HepG2 (cell line): ENCODE data around the gene FXYD5. TPM values are rescaled to one million over a fixed set of nuclear protein-coding genes. Genes with fewer than 3 reads are reported as not detected.

Experiments
- ATAC-seq: fragments of 200-7000 bp; cut with Tn5 transposase; 3 replicates; pipeline ENCODE4 v1.9.1; 2020; ENCODE audit warnings: mild to moderate bottlenecking, moderate library complexity
- BruUV-seq: library from RNA; stranded (reverse); fragments of 400-500 nt; replicated peaks from 2 replicates; lab custom pipeline; 2021; lab: Mats Ljungman, UMichigan
- CTCF ChIA-PET: fragments of 300-600 bp; formaldehyde crosslinking; extraction: SDS; loops from one replicate; lab custom pipeline; 2021; ENCODE audit warnings: low total read pairs, inconsistent platforms, low intra/inter-chr PET ratio; lab: Yijun Ruan, JAX
- POLR2A ChIA-PET: fragments of 350-600 bp; sonication (Branson Sonifier 250); formaldehyde crosslinking; loops from one replicate; lab custom pipeline; 2020; ENCODE audit warnings: antibody characterized with exemption, inconsistent platforms; lab: Yijun Ruan, JAX
- DNase-seq: peaks from one replicate; pipeline ENCODE4 v3.0.0-alpha.2; 2015; ENCODE audit warnings: low spot score
- FAIRE-seq: peaks from 3 replicates; lab custom pipeline; 2011; peaks lifted over from hg19 to GRCh38; lab: Jason Lieb, UNC
- H2AFZ ChIP-seq: one replicate; pipeline ENCODE4 v1.6.1; 2011; ENCODE audit warnings: low read length, inconsistent platforms
- H3K27ac ChIP-seq: fragments of 300-600 bp; 3 replicates; pipeline ENCODE4 v1.8.0; 2011; ENCODE audit warnings: mixed run types, mild to moderate bottlenecking, mixed read lengths, low read length, inconsistent platforms; ENCODE audit not compliant: insufficient read depth; ENCODE audit errors: extremely low read length
- H3K27me3 ChIP-seq, 2 experiments: fragments of 200-600 bp in 1 of 2; 2 replicates in 1 of 2; 3 replicates in 1 of 2; pipeline versions ENCODE4 v1.6.0 to v1.8.0; 2011; ENCODE audit warnings: low read length in 2 of 2, mild to moderate bottlenecking in 2 of 2, moderate library complexity in 2 of 2, inconsistent platforms in 1 of 2; ENCODE audit not compliant: insufficient read depth in 2 of 2, control insufficient read depth in 1 of 2
- H3K36me3 ChIP-seq, 2 experiments: fragments of 200-600 bp in 1 of 2; replicated peaks in 1 of 2; 2 replicates in 1 of 2; 3 replicates in 1 of 2; pipeline versions ENCODE4 v1.5.1 to v1.8.0; 2011; ENCODE audit warnings: low read length in 2 of 2, inconsistent platforms in 1 of 2; ENCODE audit not compliant: insufficient read depth in 2 of 2, control insufficient read depth in 1 of 2
- H3K4me1 ChIP-seq: 2 replicates; pipeline ENCODE4 v1.5.1; 2012; ENCODE audit warnings: low read length, inconsistent platforms; ENCODE audit not compliant: insufficient read depth
- H3K4me2 ChIP-seq: 2 replicates; pipeline ENCODE4 v1.6.0; 2011; ENCODE audit warnings: low read depth, low read length, inconsistent platforms
- H3K4me3 ChIP-seq, 3 experiments: fragments of 200-600 bp in 1 of 3; sonication (generic), shearing (Covaris generic) in 1 of 3; replicated peaks in 1 of 3; 2 replicates each; pipeline ENCODE4 v1.5.1; 2011 to 2016; ENCODE audit warnings: low read length in 3 of 3, inconsistent platforms in 2 of 3, low read depth in 2 of 3, mild to moderate bottlenecking in 2 of 3, control low read depth in 1 of 3, mixed read lengths in 1 of 3; ENCODE audit not compliant: insufficient read depth in 1 of 3
- H3K79me2 ChIP-seq: one replicate; pipeline ENCODE4 v1.6.1; 2011; ENCODE audit warnings: low read length, inconsistent platforms; ENCODE audit not compliant: insufficient read depth
- H3K9ac ChIP-seq: 2 replicates; pipeline ENCODE4 v1.6.0; 2011; ENCODE audit warnings: mild to moderate bottlenecking, low read depth, low read length, inconsistent platforms; ENCODE audit not compliant: insufficient read depth
- H3K9me3 ChIP-seq: 2 replicates; pipeline ENCODE4 v1.5.1; 2012; ENCODE audit warnings: mild to moderate bottlenecking, low read length
- H4K20me1 ChIP-seq: 2 replicates; pipeline ENCODE4 v1.6.0; 2011; ENCODE audit warnings: inconsistent platforms, mild to moderate bottlenecking, low read length, moderate library complexity; ENCODE audit not compliant: insufficient read depth
- DNMT3B ChIP-seq: conservative IDR thresholded peaks from 2 replicates; pipeline ENCODE4 v1.6.1; 2016; ENCODE audit warnings: missing biosample characterization, control low read depth
- FIP1L1 ChIP-seq: fragments of 200-400 bp; formaldehyde crosslinking; IDR thresholded peaks from 2 replicates; pipeline ENCODE4 v1.6.1; 2018; ENCODE audit warnings: low read depth, mild to moderate bottlenecking, low read length, moderate library complexity, borderline replicate concordance; ENCODE audit not compliant: insufficient read depth
- GTF2F1 ChIP-seq: fragments of 150-350 bp; IDR thresholded peaks from 2 replicates; pipeline ENCODE4 v1.6.1; 2014; ENCODE audit warnings: low read length
- HIVEP1 ChIP-seq: sonication (generic); formaldehyde crosslinking; IDR thresholded peaks from 2 replicates; pipeline ENCODE4 v1.4.0; 2020; ENCODE audit warnings: mild to moderate bottlenecking, missing genetic modification reagents
- HNRNPUL1 ChIP-seq: fragments of 200-400 bp; formaldehyde crosslinking; IDR thresholded peaks from 2 replicates; pipeline ENCODE4 v1.6.1; 2017; ENCODE audit warnings: low read depth, mild to moderate bottlenecking, low read length, moderate library complexity
- ISL2 ChIP-seq: sonication (generic); formaldehyde crosslinking; IDR thresholded peaks from 2 replicates; pipeline ENCODE4 v1.5.0; 2020; ENCODE audit warnings: missing genetic modification reagents
- MED1 ChIP-seq: sonication (generic); formaldehyde crosslinking; IDR thresholded peaks from 2 replicates; pipeline ENCODE4 v1.4.0; 2020; ENCODE audit warnings: missing genetic modification reagents
- MTA3 ChIP-seq: sonication (generic); formaldehyde crosslinking; IDR thresholded peaks from 2 replicates; pipeline ENCODE4 v1.4.0; 2020; ENCODE audit warnings: missing genetic modification reagents
- PHF20 ChIP-seq: sonication (generic); formaldehyde crosslinking; IDR thresholded peaks from 2 replicates; pipeline ENCODE4 v1.5.0; 2020; ENCODE audit warnings: mild to moderate bottlenecking, missing genetic modification reagents
- SP140L ChIP-seq: sonication (generic); formaldehyde crosslinking; IDR thresholded peaks from 2 replicates; pipeline ENCODE4 v1.4.0; 2020; ENCODE audit warnings: missing genetic modification reagents, borderline replicate concordance
- TGIF2 ChIP-seq: IDR thresholded peaks from 2 replicates; pipeline ENCODE4 v1.6.1; 2016; ENCODE audit warnings: control low read depth, missing compliant biosample characterization
- ZFP36L1 ChIP-seq: sonication (generic); formaldehyde crosslinking; IDR thresholded peaks from 2 replicates; pipeline ENCODE4 v1.8.0; 2022; ENCODE audit warnings: mild to moderate bottlenecking, missing genetic modification reagents, moderate library complexity
- ZNF235 ChIP-seq: sonication (generic); formaldehyde crosslinking; IDR thresholded peaks from 2 replicates; pipeline ENCODE4 v1.8.1; 2023; ENCODE audit warnings: mild to moderate bottlenecking, missing genetic modification reagents, borderline replicate concordance
- ZNF264 ChIP-seq: sonication (generic); formaldehyde crosslinking; IDR thresholded peaks from 2 replicates; pipeline ENCODE4 v1.4.0; 2020; ENCODE audit warnings: missing genetic modification reagents
- ZNF326 ChIP-seq: sonication (generic); formaldehyde crosslinking; IDR thresholded peaks from 2 replicates; pipeline ENCODE4 v1.4.0; 2020; ENCODE audit warnings: missing genetic modification reagents, borderline replicate concordance
- ZNF558 ChIP-seq: sonication (generic); formaldehyde crosslinking; IDR thresholded peaks from 2 replicates; pipeline ENCODE4 v1.9.0; 2022; ENCODE audit warnings: mild to moderate bottlenecking, missing genetic modification reagents, borderline replicate concordance
- WGBS: methylation state at CpG from one replicate; pipeline ENCODE4 v1.1.6; 2017; ENCODE audit warnings: low lambda C conversion rate; 5-methylcytosine and 5-hydroxymethylcytosine counted together
- in situ Hi-C: cut with HindIII; loops from 2 replicates; pipeline ENCODE4 v1.10.0; 2017; ENCODE audit warnings: low pct_unique_long_range_greater_than_20kb; ENCODE audit not compliant: extremely low pct_ligation_motif_present
- intact Hi-C: fragments of 100-400 bp; cut with micrococcal nuclease; formaldehyde crosslinking; loops from one replicate; pipeline ENCODE4 v1.10.0; 2022; ENCODE audit not compliant: unreplicated experiment
- polyA plus RNA-seq, 8 experiments: library from polyadenylated mRNA; depleted of rRNA in 3 of 8; stranded (reverse) in 7 of 8; unstranded in 1 of 8; fragments of >200 nt; fragmentation: Illumina TruSeq in 4 of 8; extraction: Trizol in 4 of 8; gene quantifications; 2 replicates each; pipeline versions ENCODE4 v1.2.1 to v1.2.3, GENCODE V29; 2011 to 2016; ENCODE audit warnings: low read depth in 4 of 8, missing spikeins in 1 of 8, mixed read lengths in 1 of 8; ENCODE audit not compliant: insufficient read depth in 1 of 8
- total RNA-seq, 5 experiments: library from RNA; depleted of rRNA; stranded (reverse); fragments of >200 nt; fragmentation: Illumina TruSeq; extraction: Trizol; gene quantifications; 2 replicates each; pipeline ENCODE4 v1.2.3, GENCODE V29; 2016; ENCODE audit warnings: low read depth in 1 of 5
- TF ChIP-seq, protein P1 (sequence below): sonication (generic); formaldehyde crosslinking; IDR thresholded peaks from 2 replicates; pipeline ENCODE4 v1.5.1; 2020; ENCODE audit warnings: mild to moderate bottlenecking, missing genetic modification reagents, borderline replicate concordance
- TF ChIP-seq, protein P2 (sequence below): sonication (generic); formaldehyde crosslinking; IDR thresholded peaks from 2 replicates; pipeline ENCODE4 v1.8.0; 2023; ENCODE audit warnings: mild to moderate bottlenecking, missing genetic modification reagents

FXYD5 gene
- total and polyA plus RNA-seq, 2 of the 13 experiments (the other 11 are each of a cell fraction or from before 2014, with no cell fraction given), result 0.65 TPM; not detected in 1

DNA sequence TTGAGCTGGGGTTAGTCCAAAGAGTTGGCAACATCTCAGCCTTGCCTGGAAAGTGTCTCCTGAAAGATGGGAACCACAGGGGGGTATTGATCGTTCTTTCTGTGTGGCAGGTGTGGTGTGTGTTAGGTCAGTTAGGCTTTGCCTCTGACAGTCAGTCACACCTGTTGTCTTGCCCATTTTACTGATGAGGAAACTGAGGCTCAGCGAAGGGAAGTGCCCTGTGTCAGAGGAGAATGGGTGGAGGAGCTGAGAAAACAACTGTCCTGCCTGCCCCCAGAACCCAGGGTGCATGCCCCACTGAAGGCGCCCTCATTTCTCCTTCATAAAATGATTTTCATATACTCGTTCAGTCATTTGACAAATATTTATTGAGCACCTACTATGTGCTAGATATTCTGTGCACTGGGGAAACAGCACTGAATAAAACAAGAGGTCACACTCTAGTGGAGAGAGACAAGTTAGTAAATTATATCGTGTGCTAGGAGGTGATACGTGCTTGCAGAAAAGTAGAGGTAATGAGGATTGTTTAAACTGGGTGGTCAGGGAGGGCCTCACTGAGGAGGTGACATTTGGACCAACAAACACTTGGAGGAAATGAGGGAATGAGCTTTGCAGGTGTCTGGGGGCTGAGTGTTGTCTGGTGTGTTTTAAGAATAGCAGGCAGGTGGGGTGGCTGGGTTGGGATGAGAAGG is 1.6 kb downstream of the FXYD5 start:
- H3K27me3 ChIP-seq, result peaks cover 21 to 60% of the 10 kb centered on the region in 2 experiments; a peak in 4 of 5 replicates
- ChIA-PET CTCF (no interaction called here), POLR2A (no interaction called here)
- TF ChIP-seq FIP1L1 (no peak), ZNF326 (CRISPR knock-in tag) (no peak), GTF2F1 (no peak), MTA3 (CRISPR knock-in tag) (no peak), PHF20 (CRISPR knock-in tag) (no peak), TGIF2 (CRISPR knock-in tag) (no peak), ZNF264 (CRISPR knock-in tag) (no peak), ZNF235 (CRISPR knock-in tag) (no peak), ZFP36L1 (CRISPR knock-in tag) (no peak), HNRNPUL1 (no peak), ISL2 (no peak), MED1 (no peak), DNMT3B (CRISPR knock-in tag) (no peak), SP140L (no peak), HIVEP1 (no peak), ZNF558 (CRISPR knock-in tag) (no peak)
- TF ChIP-seq, protein P1, sequence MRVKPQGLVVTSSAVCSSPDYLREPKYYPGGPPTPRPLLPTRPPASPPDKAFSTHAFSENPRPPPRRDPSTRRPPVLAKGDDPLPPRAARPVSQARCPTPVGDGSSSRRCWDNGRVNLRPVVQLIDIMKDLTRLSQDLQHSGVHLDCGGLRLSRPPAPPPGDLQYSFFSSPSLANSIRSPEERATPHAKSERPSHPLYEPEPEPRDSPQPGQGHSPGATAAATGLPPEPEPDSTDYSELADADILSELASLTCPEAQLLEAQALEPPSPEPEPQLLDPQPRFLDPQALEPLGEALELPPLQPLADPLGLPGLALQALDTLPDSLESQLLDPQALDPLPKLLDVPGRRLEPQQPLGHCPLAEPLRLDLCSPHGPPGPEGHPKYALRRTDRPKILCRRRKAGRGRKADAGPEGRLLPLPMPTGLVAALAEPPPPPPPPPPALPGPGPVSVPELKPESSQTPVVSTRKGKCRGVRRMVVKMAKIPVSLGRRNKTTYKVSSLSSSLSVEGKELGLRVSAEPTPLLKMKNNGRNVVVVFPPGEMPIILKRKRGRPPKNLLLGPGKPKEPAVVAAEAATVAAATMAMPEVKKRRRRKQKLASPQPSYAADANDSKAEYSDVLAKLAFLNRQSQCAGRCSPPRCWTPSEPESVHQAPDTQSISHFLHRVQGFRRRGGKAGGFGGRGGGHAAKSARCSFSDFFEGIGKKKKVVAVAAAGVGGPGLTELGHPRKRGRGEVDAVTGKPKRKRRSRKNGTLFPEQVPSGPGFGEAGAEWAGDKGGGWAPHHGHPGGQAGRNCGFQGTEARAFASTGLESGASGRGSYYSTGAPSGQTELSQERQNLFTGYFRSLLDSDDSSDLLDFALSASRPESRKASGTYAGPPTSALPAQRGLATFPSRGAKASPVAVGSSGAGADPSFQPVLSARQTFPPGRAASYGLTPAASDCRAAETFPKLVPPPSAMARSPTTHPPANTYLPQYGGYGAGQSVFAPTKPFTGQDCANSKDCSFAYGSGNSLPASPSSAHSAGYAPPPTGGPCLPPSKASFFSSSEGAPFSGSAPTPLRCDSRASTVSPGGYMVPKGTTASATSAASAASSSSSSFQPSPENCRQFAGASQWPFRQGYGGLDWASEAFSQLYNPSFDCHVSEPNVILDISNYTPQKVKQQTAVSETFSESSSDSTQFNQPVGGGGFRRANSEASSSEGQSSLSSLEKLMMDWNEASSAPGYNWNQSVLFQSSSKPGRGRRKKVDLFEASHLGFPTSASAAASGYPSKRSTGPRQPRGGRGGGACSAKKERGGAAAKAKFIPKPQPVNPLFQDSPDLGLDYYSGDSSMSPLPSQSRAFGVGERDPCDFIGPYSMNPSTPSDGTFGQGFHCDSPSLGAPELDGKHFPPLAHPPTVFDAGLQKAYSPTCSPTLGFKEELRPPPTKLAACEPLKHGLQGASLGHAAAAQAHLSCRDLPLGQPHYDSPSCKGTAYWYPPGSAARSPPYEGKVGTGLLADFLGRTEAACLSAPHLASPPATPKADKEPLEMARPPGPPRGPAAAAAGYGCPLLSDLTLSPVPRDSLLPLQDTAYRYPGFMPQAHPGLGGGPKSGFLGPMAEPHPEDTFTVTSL (CRISPR knock-in tag), result no peak
- TF ChIP-seq, protein P2, sequence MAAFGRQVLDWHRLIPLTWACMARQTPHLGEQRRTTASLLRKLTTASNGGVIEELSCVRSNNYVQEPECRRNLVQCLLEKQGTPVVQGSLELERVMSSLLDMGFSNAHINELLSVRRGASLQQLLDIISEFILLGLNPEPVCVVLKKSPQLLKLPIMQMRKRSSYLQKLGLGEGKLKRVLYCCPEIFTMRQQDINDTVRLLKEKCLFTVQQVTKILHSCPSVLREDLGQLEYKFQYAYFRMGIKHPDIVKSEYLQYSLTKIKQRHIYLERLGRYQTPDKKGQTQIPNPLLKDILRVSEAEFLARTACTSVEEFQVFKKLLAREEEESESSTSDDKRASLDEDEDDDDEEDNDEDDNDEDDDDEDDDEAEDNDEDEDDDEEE (CRISPR knock-in tag), result no peak
- in situ Hi-C loops (no loop called here), intact Hi-C loops (no loop called here)
- H4K20me1 ChIP-seq, result 0 out of 2 replicates have a peak, but pooled peaks cover 2% of the 10 kb centered on the region
- no peak overlapping the region for H3K4me2 ChIP-seq
- H3K79me2 ChIP-seq, result no peaks in the 10 kb centered on the region
- no TSS peak for BruUV-seq
- no peaks in the 10 kb centered on the region for H3K9me3 ChIP-seq
- no peak overlapping the region for H3K27ac ChIP-seq
- no peak overlapping the region for H3K4me3 ChIP-seq
- no peaks in the 10 kb centered on the region for H3K36me3 ChIP-seq
- peaks cover 19% of the 10 kb centered on the region for H3K4me1 ChIP-seq
- H2AFZ ChIP-seq, result no peak overlapping the region
- H3K9ac ChIP-seq, result no peak overlapping the region
- WGBS, result 28% methylated on average over 6 of the region's 6 CpGs
- DNase-seq (no peak), FAIRE-seq (no peak), ATAC-seq (no peak)
